NCI-H2029 treated with DMSO at 0.1 percent for 48 hours (cell line): ENCODE measurements around the gene DGKD.

Source experiments
- DNase-seq: peaks from one replicate; lab custom pipeline; 2025; lab: John Stamatoyannopoulos, UW

The DGKD gene

GRCh38 chr2:233338812-233339368 is 15.4 kb upstream of the DGKD start:
- DNase-seq: no peak

GRCh38 chr2:233339427-233339826 is 14.9 kb upstream of the DGKD start:
- DNase-seq: no peak

GRCh38 chr2:233341296-233341695 is 13.0 kb upstream of the DGKD start:
- no peak for DNase-seq

- no peak for DNase-seq
Measured at GRCh38 chr2:233342301-233342700, 12.0 kb upstream of the DGKD start.

GRCh38 chr2:233343171-233343705 is 11.1 kb upstream of the DGKD start:
- DNase-seq: no peak

- DNase-seq: no peak
Measured at GRCh38 chr2:233346376-233346775, 7.9 kb upstream of the DGKD start.

GRCh38 chr2:233346930-233347329 is 7.4 kb upstream of the DGKD start:
- DNase-seq: no peak

- no peak for DNase-seq
Measured at GRCh38 chr2:233349005-233349998, 5.0 kb upstream of the DGKD start.

- no peak for DNase-seq
Measured at GRCh38 chr2:233350708-233351107, 3.6 kb upstream of the DGKD start.

GRCh38 chr2:233351423-233351822 is 2.9 kb upstream of the DGKD start:
- no peak for DNase-seq

- no peak for DNase-seq
Measured at GRCh38 chr2:233352141-233352842, 2.0 kb upstream of the DGKD start.

- DNase-seq: no peak
Measured at GRCh38 chr2:233353101-233353768, 1.1 kb upstream of the DGKD start.

- no peak for DNase-seq
Measured at GRCh38 chr2:233354500-233354924, 218 bp downstream of the DGKD start.

- DNase-seq: no peak
Measured at GRCh38 chr2:233354971-233355574, 779 bp downstream of the DGKD start.

- no peak for DNase-seq
Measured at GRCh38 chr2:233355916-233356315, 1.6 kb downstream of the DGKD start.

- no peak for DNase-seq
Measured at GRCh38 chr2:233356546-233357308, 2.4 kb downstream of the DGKD start.

GRCh38 chr2:233358335-233358734 is 4.0 kb downstream of the DGKD start:
- DNase-seq: no peak

GRCh38 chr2:233358947-233359346 is 4.7 kb downstream of the DGKD start:
- DNase-seq: no peak

- no peak for DNase-seq
Measured at GRCh38 chr2:233359823-233360222, 5.5 kb downstream of the DGKD start.

GRCh38 chr2:233360771-233361176 is 6.5 kb downstream of the DGKD start:
- no peak for DNase-seq

- DNase-seq: no peak
Measured at GRCh38 chr2:233361297-233361696, 7.0 kb downstream of the DGKD start.
